Right lobe of liver (tissue), 4 donors: ENCODE results near the gene C1orf232.

Experiments used
- CTCF ChIP-seq, 4 donors: fragments of 200-600 bp in 3 of 4; fragments of 450-650 bp in 1 of 4; IDR thresholded peaks; one replicate each; pipeline versions ENCODE4 v1.5.1 to v1.8.0; 2016 to 2022; ENCODE audit warnings: antibody characterized with exemption in 4 of 4, mild to moderate bottlenecking in 2 of 4
- POLR2A ChIP-seq: fragments of 450-650 bp; IDR thresholded peaks from one replicate; pipeline ENCODE4 v1.6.1; 2017; ENCODE audit warnings: antibody characterized with exemption, mild to moderate bottlenecking
- donor health status: DM: no; HTN: no; CAD: no.
- donor health status: DM: no; HTN: no; CAD: no.
- donor health status: DM: no; HTN: yes; CAD: no.

GRCh38 chr1:26145041-26145959 lies 23.5 kb downstream of the C1orf232 start:
- no peak for TF ChIP-seq POLR2A
- TF ChIP-seq CTCF (IDR thresholded peaks at IDR 0.05) = peak; percentile 74 to 85 (median 82)
